ENCODE results near the gene NANP. TPM values are rescaled to one million over a fixed set of nuclear protein-coding genes. Genes with fewer than 3 reads are reported as not detected.

The NANP gene
- total and polyA plus RNA-seq, 2 of the 13 experiments (the other 11 are each of a cell fraction or from before 2014, with no cell fraction given): 8.9 to 21.5 TPM

- TF ChIP-seq ZBTB4 (CRISPR knock-in tag; IDR thresholded peaks at IDR 0.05; ENCODE audit: borderline replicate concordance) (peak; percentile 81; the same call in 1 of the 2 replicates), ZNF274 (CRISPR knock-in tag; IDR thresholded peaks at IDR 0.05) (peak; percentile 63), PHB2 (IDR thresholded peaks at IDR 0.05; ENCODE audit: partially characterized antibody) (no peak), FOSL2 (CRISPR knock-in tag; IDR thresholded peaks at IDR 0.05) (no peak), ZBTB43 (CRISPR knock-in tag; conservative IDR thresholded peaks at IDR 0.05) (no peak), ZNF644 (CRISPR knock-in tag; IDR thresholded peaks at IDR 0.05; ENCODE audit: low read depth) (no peak; the same call in 1 of the 2 replicates), NFYC (CRISPR knock-in tag; IDR thresholded peaks at IDR 0.05) (no peak; the same call in 1 of the 2 replicates), ZNF350 (CRISPR knock-in tag; IDR thresholded peaks at IDR 0.05; ENCODE audit: borderline replicate concordance, low read depth) (no peak), JUND (CRISPR knock-in tag; IDR thresholded peaks at IDR 0.05) (peak; percentile 8; the same call in 1 of the 2 replicates), ZNF558 (CRISPR knock-in tag; IDR thresholded peaks at IDR 0.05; ENCODE audit: borderline replicate concordance) (no peak; the same call in none of the 2 replicates), PAF1 (CRISPR knock-in tag; IDR thresholded peaks at IDR 0.05) (no peak), ZKSCAN5 (CRISPR knock-in tag; IDR thresholded peaks at IDR 0.05) (no peak), ETV5 (CRISPR knock-in tag; IDR thresholded peaks at IDR 0.05; ENCODE audit: borderline replicate concordance) (no peak), BATF2 (CRISPR knock-in tag; IDR thresholded peaks at IDR 0.05) (no peak), JARID2 (CRISPR knock-in tag; IDR thresholded peaks at IDR 0.05; ENCODE audit: insufficient replicate concordance) (no peak), ARNT (IDR thresholded peaks at IDR 0.05) (no peak), ZNF30 (CRISPR knock-in tag; IDR thresholded peaks at IDR 0.05) (no peak; the same call in none of the 2 replicates), SUZ12 (IDR thresholded peaks at IDR 0.05; ENCODE audit: low read depth, low read length) (no peak), NONO (IDR thresholded peaks at IDR 0.05) (no peak), NONO (CRISPR knock-in tag; conservative IDR thresholded peaks at IDR 0.05) (no peak), HINFP (CRISPR knock-in tag; IDR thresholded peaks at IDR 0.05; ENCODE audit: low read depth) (no peak; the same call in 1 of the 2 replicates), ZNF709 (CRISPR knock-in tag; IDR thresholded peaks at IDR 0.05) (peak; percentile 16), HDAC1 (CRISPR knock-in tag; IDR thresholded peaks at IDR 0.05) (no peak), EHMT2 (IDR thresholded peaks at IDR 0.05; ENCODE audit: borderline replicate concordance, low read depth, low read length) (no peak)
These were observed 706 bp upstream of the NANP start (continued) for GRCh38 chr20:25624500-25624939.

Measured in HepG2 (cell line).